Measurements from ENCODE around the gene PRR9.

DNA sequence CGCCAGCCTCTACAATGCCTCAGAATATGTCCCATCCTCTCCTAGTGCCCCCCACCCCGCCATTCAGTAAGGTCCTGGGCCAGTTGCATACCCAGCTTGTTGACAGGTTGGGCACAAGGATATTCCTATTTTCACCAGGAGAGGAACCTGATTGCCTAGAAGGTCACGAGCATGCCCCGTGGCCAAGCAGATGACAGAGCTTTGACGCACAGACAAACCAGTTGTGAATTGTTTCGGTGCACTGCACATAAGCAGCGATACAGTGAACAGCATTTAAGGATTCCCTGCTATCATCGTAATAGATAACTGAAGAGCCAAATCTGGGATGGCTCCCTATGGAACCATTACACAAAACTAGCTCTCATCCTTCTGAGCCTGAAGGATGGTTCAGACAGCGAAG is 10.8 kb upstream of the PRR9 start:
- no peak for TF ChIP-seq CTCF (IDR thresholded peaks at IDR 0.05)
- no peak for TF ChIP-seq POLR2A (IDR thresholded peaks at IDR 0.05)
- TF ChIP-seq EP300 (IDR thresholded peaks at IDR 0.05): no peak
